HUES48 (cell line): ENCODE measurements around the gene BORCS5.
"Not testable (repeated sequence)": the region's sequence is repeated elsewhere in the genome, so short reads cannot be mapped to it uniquely, and the experiment has no call there.

Source experiments
- H3K27ac ChIP-seq: one replicate; pipeline ENCODE4 v1.7.0; 2013; ENCODE audit warnings: low read depth, low read length, inconsistent platforms
- H3K27me3 ChIP-seq: 2 replicates; pipeline ENCODE4 v1.6.1; 2013; ENCODE audit warnings: mild to moderate bottlenecking, low read length; ENCODE audit not compliant: control insufficient read depth, insufficient read depth
- H3K36me3 ChIP-seq: 2 replicates; pipeline ENCODE4 v1.6.1; 2013; ENCODE audit warnings: low read length; ENCODE audit not compliant: control insufficient read depth, insufficient read depth
- H3K4me1 ChIP-seq: 2 replicates; pipeline ENCODE4 v1.6.1; 2013; ENCODE audit warnings: mild to moderate bottlenecking, low read length; ENCODE audit not compliant: control insufficient read depth, insufficient read depth
- H3K4me3 ChIP-seq: 2 replicates; pipeline ENCODE4 v1.5.1; 2013; ENCODE audit warnings: mild to moderate bottlenecking, low read depth, low read length
- H3K9ac ChIP-seq: 2 replicates; pipeline ENCODE4 v1.6.1; 2013; ENCODE audit warnings: mild to moderate bottlenecking, low read depth, low read length, moderate library complexity
- H3K9me3 ChIP-seq: 2 replicates; pipeline ENCODE4 v1.6.1; 2013; ENCODE audit warnings: low read length; ENCODE audit not compliant: control insufficient read depth, insufficient read depth

BORCS5 gene

DNA sequence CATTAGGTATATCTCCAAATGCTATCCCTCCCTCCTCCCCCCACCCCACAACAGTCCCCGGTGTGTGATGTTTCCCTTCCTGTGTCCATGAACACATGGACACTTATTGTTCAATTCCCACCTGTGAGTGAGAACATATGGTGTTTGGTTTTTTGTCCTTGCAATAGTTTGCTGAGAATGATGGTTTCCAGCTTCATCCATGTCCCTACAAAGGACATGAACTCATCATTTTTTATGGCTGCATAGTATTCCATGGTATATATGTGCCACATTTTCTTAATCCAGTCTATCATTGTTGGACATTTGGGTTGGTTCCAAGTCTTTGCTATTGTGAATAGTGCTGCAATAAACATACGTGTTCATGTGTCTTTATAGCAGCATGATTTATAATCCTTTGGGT is 52.5 kb downstream of the BORCS5 start:
- not testable (repeated sequence) for H3K27ac ChIP-seq, H3K36me3 ChIP-seq, H3K9me3 ChIP-seq, H3K27me3 ChIP-seq, H3K9ac ChIP-seq, H3K4me3 ChIP-seq
- peaks cover 19% of the 10 kb centered on the region for H3K4me1 ChIP-seq

DNA sequence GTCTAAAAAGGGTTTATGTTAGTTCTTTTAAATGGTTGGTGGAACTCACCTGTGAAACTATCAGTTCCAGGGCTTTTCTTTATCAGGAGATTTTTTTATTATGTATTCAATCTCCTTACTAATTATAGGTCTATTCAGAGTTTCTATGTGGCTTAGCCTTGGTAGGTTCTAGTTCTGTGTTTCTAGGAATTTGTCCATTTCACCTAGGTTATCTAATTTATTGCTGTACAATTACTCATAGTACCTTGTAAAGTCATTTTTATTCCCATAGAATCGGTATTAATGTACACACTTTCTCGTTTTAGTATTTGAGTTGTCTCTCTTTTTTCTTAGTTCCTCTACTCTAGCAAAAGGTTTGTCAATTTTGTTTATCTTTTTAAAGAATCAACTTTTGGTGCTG is 59.0 kb downstream of the BORCS5 start:
- Histone ChIP-seq H3K9me3 (peaks cover 3% of the 10 kb centered on the region; the same call in 1 of the 2 replicates), H3K4me1 (0 out of 2 replicates have a peak, but pooled peaks cover 6% of the 10 kb centered on the region), H3K27ac (no peak overlapping the region), H3K9ac (no peak overlapping the region), H3K27me3 (no peaks in the 10 kb centered on the region), H3K4me3 (no peak overlapping the region), H3K36me3 (no peaks in the 10 kb centered on the region)

- H3K4me3 ChIP-seq, H3K4me1 ChIP-seq, H3K9me3 ChIP-seq, H3K27ac ChIP-seq, H3K27me3 ChIP-seq, H3K36me3 ChIP-seq, H3K9ac ChIP-seq: not testable (repeated sequence)
Observed at GRCh38 chr12:12419165-12419564, 62.3 kb downstream of the BORCS5 start.

DNA sequence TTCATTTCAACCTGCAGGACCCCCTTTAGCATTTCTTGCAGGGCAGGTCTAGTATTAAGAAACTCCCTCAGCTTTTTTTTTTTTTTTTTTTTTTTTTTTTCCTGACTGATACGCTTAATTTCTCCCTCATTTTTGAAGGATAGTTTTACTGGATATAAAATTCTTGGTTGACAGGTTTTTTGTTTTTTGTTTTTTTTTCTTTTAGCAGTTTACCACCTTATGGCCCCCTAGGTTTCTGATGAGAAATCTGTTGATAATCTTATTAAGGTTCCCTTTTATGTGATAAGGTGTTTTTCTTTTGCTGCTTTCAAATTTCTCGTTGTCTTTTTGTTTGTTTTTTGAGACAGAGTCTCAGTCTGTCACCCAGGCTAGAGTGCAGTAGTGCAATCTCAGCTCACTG is 66.5 kb downstream of the BORCS5 start:
- no peaks in the 10 kb centered on the region for H3K27me3 ChIP-seq
- H3K36me3 ChIP-seq = no peaks in the 10 kb centered on the region
- H3K27ac ChIP-seq = no peak overlapping the region
- no peak overlapping the region for H3K4me3 ChIP-seq
- no peak overlapping the region for H3K9ac ChIP-seq
- H3K9me3 ChIP-seq = peaks cover 5% of the 10 kb centered on the region; the same call in 1 of the 2 replicates
- H3K4me1 ChIP-seq = peaks cover 19% of the 10 kb centered on the region

GRCh38 chr12:12425001-12425400 is 68.1 kb downstream of the BORCS5 start:
- H3K27me3 ChIP-seq = no peaks in the 10 kb centered on the region
- peaks cover 5% of the 10 kb centered on the region; the same call in 1 of the 2 replicates for H3K9me3 ChIP-seq
- H3K4me1 ChIP-seq = peaks cover 19% of the 10 kb centered on the region
- H3K27ac ChIP-seq = no peak overlapping the region
- H3K4me3 ChIP-seq = no peak overlapping the region
- no peak overlapping the region for H3K9ac ChIP-seq
- H3K36me3 ChIP-seq = no peaks in the 10 kb centered on the region

DNA sequence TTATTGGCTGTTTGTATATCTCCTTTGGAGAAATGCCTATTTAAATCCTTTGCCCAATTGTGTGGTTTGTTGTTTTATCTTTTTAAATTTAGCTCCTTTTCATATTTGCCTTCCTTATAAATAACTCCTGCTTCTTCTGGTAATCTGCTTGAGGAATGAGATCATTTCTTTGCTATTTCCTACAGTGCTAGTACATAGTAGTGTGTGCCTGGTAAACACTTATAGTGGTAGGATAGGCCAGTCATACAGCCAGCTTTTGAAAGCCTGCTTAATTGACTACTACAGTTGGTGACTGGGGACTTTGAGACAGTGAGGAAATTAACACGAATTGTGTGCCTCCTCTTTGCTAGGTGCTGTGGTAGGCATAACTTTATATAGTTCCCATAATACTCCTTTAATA is 68.7 kb downstream of the BORCS5 start:
- Histone ChIP-seq H3K9ac (no peak overlapping the region), H3K36me3 (no peaks in the 10 kb centered on the region), H3K4me3 (no peak overlapping the region), H3K27me3 (no peaks in the 10 kb centered on the region), H3K4me1 (peaks cover 20% of the 10 kb centered on the region), H3K9me3 (peaks cover 5% of the 10 kb centered on the region; the same call in 1 of the 2 replicates), H3K27ac (no peak overlapping the region)

DNA sequence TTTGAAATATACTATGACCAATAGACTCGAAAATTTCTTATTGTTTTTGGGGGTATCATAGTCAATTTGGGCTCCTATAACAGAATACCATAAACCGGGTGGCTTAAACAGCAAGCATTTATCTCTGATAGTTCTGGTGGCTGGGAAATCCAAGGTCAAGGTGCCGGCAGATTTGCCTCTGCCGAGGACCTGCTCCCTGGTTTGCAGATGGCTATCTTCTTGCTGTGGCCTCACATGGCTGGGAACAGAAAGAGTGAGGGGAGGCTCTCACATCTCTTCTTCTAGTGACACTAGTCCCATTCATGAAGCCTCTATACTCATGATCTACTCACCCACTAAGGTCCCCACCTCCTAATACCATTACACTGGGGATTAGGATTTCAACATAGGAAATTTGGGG is 70.7 kb downstream of the BORCS5 start:
- H3K27ac ChIP-seq = no peak overlapping the region
- H3K9me3 ChIP-seq = peaks cover 5% of the 10 kb centered on the region; the same call in 1 of the 2 replicates
- H3K27me3 ChIP-seq = no peaks in the 10 kb centered on the region
- no peak overlapping the region for H3K9ac ChIP-seq
- H3K4me3 ChIP-seq = no peak overlapping the region
- H3K36me3 ChIP-seq = no peaks in the 10 kb centered on the region
- H3K4me1 ChIP-seq = peaks cover 25% of the 10 kb centered on the region

- H3K27me3 ChIP-seq = no peaks in the 10 kb centered on the region
- peaks cover 25% of the 10 kb centered on the region for H3K4me1 ChIP-seq
- no peak overlapping the region for H3K27ac ChIP-seq
- H3K36me3 ChIP-seq = no peaks in the 10 kb centered on the region
- H3K9me3 ChIP-seq = peaks cover 5% of the 10 kb centered on the region; the same call in 1 of the 2 replicates
- H3K4me3 ChIP-seq = no peak overlapping the region
- no peak overlapping the region for H3K9ac ChIP-seq
Observed at GRCh38 chr12:12428047-12428446, 71.2 kb downstream of the BORCS5 start.

DNA sequence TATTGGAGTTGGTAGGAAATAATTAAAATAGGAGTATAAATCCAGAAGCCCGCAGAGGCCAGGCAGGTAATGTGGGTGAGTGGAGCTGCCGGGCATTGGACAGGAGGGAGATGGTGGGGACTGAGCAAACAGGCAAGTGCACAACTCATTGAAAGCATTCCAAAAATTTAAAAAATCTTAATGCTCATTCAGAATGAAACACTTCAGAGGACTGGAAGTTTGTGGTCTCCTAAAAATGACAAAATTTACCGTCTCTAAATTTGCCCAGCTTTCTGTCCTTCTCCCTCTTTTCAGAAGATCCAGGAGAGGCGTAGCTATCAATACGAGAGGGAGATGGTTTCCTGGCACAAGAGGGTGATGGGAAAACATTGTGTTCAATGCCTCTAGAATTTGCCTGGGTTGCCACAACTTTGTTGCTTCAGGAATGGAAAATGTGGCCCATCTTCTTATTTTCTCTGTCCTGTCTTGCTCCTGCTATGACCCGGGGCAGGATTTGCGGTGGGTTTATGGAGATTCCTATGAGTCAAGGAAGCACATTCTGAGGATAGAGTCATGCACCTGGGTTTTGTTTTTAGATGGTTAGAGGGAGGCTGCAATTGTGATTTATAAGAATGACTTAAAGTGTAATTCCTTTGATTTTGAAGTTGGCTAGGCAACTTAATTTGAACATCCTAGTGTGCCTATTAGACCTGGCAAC is 72.2 kb downstream of the BORCS5 start:
- Histone ChIP-seq H3K4me1 (peaks cover 25% of the 10 kb centered on the region), H3K4me3 (no peak overlapping the region), H3K36me3 (no peaks in the 10 kb centered on the region), H3K27me3 (no peaks in the 10 kb centered on the region), H3K9me3 (no peaks in the 10 kb centered on the region), H3K9ac (no peak overlapping the region), H3K27ac (no peak overlapping the region)

DNA sequence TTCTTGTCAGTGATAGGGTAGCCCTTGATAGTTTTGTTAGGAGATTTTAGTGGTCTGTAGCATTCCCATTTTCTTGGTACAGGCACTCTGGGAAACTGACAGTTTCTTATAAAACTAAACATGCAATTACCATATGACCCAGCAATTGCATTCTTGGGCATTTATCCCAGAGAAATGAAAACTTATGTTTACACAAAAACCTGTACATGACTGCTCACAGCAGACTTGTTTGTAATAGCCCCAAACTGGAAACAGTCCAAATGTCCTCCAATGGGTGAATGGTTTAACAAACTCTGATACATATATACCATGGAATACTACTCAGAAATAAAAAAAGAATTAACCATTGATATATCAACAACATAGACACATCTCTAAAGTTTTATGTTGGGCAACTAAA is 75.5 kb downstream of the BORCS5 start:
- Histone ChIP-seq H3K27me3 (no peaks in the 10 kb centered on the region), H3K4me1 (peaks cover 6% of the 10 kb centered on the region; the same call in 1 of the 2 replicates), H3K4me3 (no peak overlapping the region), H3K9ac (no peak overlapping the region), H3K27ac (no peak overlapping the region), H3K36me3 (peaks cover 6% of the 10 kb centered on the region; the same call in 1 of the 2 replicates), H3K9me3 (no peaks in the 10 kb centered on the region)

DNA sequence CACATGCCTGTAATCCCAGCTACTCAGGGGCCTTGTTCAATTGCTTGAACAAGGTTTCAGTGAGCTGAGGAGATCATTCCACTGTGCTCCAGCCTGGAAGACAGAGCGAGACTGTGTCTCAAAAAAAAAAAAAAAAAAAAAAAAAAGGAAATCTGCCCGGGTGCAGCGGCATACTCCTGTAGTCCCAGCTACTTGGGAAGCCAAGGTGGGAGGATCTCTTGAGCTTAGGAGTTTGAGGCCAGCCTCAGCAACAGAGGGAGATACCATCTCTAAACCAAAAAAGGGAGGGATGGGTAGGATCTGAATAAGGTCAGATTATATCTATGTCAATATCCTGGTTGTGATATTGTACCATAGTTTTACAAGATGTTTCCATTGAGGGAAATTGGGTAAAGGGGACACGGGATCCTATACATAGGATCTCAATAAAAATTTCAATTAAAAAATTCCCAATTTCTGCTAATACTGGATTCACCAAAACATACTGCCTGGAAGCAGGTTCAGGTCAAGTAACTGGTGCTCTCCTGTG is 76.4 kb downstream of the BORCS5 start:
- no peak overlapping the region for H3K27ac ChIP-seq

More for the DNA sequence above, 76.4 kb downstream of the BORCS5 start:
- H3K4me3 ChIP-seq = no peak overlapping the region
- H3K9ac ChIP-seq = no peak overlapping the region
- peaks cover 6% of the 10 kb centered on the region; the same call in 1 of the 2 replicates for H3K4me1 ChIP-seq
- H3K36me3 ChIP-seq = peaks cover 6% of the 10 kb centered on the region; the same call in 1 of the 2 replicates
- no peaks in the 10 kb centered on the region for H3K9me3 ChIP-seq
- no peaks in the 10 kb centered on the region for H3K27me3 ChIP-seq
